Spleen (tissue), 7 donors: ENCODE data around the gene HRG.

Experiments used
- POLR2A ChIP-seq, 3 donors: fragments of 450-650 bp; IDR thresholded peaks; one replicate each; pipeline ENCODE4 v1.5.1; 2017; ENCODE audit warnings: antibody characterized with exemption in 3 of 3, mild to moderate bottlenecking in 1 of 3
- POLR2AphosphoS5 ChIP-seq, 3 donors: sonication (generic); formaldehyde crosslinking; IDR thresholded peaks; one replicate each; pipeline ENCODE4 v1.5.1; 2017; ENCODE audit warnings: antibody characterized with exemption in 3 of 3
- TF ChIP-seq, protein P1 (sequence below), 11 experiments: fragments of 200-600 bp in 7 of 11; fragments of 450-650 bp in 4 of 11; sonication (generic) in 4 of 11; IDR thresholded peaks in 8 of 11; conservative IDR thresholded peaks in 3 of 11; 1 replicate in 7 of 11; 2 replicates in 4 of 11; pipeline versions ENCODE4 v1.4.0 to v1.8.0; 2016 to 2021; ENCODE audit warnings: antibody characterized with exemption in 11 of 11, inconsistent platforms in 4 of 11, mild to moderate bottlenecking in 1 of 11
- donor health status: DM: no; HTN: no; CAD: no; lungs with moderate emphysema.
- donor health status: DM: no; HTN: no; CAD: no.
- donor health status: DM: no; HTN: no; CAD: no.

DNA sequence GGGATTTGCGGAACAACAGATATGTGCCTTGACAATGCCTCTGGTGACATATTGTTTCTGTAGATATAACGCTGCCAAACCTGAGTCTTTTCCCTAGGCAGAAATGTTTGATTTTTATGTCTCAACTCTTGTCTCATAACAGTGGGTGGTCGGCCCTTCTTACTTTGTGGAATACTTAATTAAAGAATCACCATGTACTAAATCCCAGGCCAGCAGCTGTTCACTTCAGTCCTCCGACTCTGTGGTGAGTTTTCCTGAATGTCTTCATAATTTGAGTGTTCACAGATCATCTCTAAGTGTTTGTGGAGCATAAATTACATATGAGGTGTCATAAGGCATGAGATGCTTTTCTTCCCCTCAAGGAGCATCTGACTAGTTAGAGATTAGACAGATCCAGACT lies 19.7 kb upstream of the HRG start:
- TF ChIP-seq, protein P1, sequence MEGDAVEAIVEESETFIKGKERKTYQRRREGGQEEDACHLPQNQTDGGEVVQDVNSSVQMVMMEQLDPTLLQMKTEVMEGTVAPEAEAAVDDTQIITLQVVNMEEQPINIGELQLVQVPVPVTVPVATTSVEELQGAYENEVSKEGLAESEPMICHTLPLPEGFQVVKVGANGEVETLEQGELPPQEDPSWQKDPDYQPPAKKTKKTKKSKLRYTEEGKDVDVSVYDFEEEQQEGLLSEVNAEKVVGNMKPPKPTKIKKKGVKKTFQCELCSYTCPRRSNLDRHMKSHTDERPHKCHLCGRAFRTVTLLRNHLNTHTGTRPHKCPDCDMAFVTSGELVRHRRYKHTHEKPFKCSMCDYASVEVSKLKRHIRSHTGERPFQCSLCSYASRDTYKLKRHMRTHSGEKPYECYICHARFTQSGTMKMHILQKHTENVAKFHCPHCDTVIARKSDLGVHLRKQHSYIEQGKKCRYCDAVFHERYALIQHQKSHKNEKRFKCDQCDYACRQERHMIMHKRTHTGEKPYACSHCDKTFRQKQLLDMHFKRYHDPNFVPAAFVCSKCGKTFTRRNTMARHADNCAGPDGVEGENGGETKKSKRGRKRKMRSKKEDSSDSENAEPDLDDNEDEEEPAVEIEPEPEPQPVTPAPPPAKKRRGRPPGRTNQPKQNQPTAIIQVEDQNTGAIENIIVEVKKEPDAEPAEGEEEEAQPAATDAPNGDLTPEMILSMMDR (IDR thresholded peaks at IDR 0.05 in 8 of 11, conservative IDR thresholded peaks at IDR 0.05 in 3 of 11): no peak
- TF ChIP-seq POLR2A (IDR thresholded peaks at IDR 0.05) (no peak), POLR2AphosphoS5 (IDR thresholded peaks at IDR 0.05) (no peak)
